Chondrocyte (in vitro differentiated cells): ENCODE results near the gene KCND3. TPM values are rescaled to one million over a fixed set of nuclear protein-coding genes. Genes with fewer than 3 reads are reported as not detected.

Experiments
- DNase-seq: peaks from one replicate; pipeline ENCODE4 v3.0.0; 2021; ENCODE audit warnings: mixed read lengths, low spot score
- H3K27ac Mint-ChIP-seq: one replicate; pipeline ENCODE4 v1.8.0; 2021; ENCODE audit warnings: mild to moderate bottlenecking, moderate library complexity, mixed read lengths; ENCODE audit not compliant: unreplicated experiment
- H3K27me3 Mint-ChIP-seq: 2 replicates; pipeline ENCODE4 v1.8.0; 2021; ENCODE audit warnings: low read depth, mixed read lengths
- H3K36me3 Mint-ChIP-seq: 2 replicates; pipeline ENCODE4 v1.8.0; 2021; ENCODE audit warnings: low read depth, mixed read lengths
- H3K4me1 Mint-ChIP-seq: 2 replicates; pipeline ENCODE4 v1.8.0; 2021; ENCODE audit warnings: low read depth, mild to moderate bottlenecking, mixed read lengths
- H3K4me3 Mint-ChIP-seq: one replicate; pipeline ENCODE4 v1.8.0; 2021; ENCODE audit warnings: mild to moderate bottlenecking, moderate library complexity, mixed read lengths; ENCODE audit not compliant: unreplicated experiment
- H3K9me3 Mint-ChIP-seq: 2 replicates; pipeline ENCODE4 v1.8.0; 2021; ENCODE audit warnings: low read depth, mixed read lengths
- total RNA-seq: library from RNA; stranded (reverse); gene quantifications from 3 replicates; pipeline ENCODE4 v1.2.1, GENCODE V29; 2021
- TF ChIP-seq, protein P1 (sequence below): fragments of 200-600 bp; sonication (generic); IDR thresholded peaks from 2 replicates; pipeline ENCODE4 v1.5.0; 2021; ENCODE audit warnings: antibody characterized with exemption, mild to moderate bottlenecking, moderate library complexity

The KCND3 gene
- total RNA-seq, 1 donor from 2014 or later: 0.99 TPM

DNA sequence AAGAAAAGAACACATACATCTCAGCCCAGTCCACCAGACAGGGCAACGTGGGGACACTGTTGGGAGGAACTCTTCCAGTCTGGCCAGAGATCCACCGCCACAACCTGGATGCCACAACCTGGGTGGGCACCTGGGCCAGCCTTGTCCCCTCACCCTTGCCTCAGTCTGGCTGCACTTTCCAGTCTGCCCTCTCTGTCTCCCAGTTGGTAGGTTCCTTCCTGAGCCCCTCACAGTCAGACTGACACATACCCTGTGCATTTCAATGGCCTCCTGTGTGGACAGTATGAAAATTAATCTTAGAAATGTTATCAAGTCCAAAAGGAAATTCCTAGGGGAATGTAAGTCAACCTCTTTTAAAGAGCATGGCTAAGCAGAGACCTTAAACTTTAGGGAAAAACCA, 184.2 kb downstream of the KCND3 start:
- H3K9me3 Mint-ChIP-seq: peaks cover 5% of the 10 kb centered on the region
- TF ChIP-seq, protein P1, sequence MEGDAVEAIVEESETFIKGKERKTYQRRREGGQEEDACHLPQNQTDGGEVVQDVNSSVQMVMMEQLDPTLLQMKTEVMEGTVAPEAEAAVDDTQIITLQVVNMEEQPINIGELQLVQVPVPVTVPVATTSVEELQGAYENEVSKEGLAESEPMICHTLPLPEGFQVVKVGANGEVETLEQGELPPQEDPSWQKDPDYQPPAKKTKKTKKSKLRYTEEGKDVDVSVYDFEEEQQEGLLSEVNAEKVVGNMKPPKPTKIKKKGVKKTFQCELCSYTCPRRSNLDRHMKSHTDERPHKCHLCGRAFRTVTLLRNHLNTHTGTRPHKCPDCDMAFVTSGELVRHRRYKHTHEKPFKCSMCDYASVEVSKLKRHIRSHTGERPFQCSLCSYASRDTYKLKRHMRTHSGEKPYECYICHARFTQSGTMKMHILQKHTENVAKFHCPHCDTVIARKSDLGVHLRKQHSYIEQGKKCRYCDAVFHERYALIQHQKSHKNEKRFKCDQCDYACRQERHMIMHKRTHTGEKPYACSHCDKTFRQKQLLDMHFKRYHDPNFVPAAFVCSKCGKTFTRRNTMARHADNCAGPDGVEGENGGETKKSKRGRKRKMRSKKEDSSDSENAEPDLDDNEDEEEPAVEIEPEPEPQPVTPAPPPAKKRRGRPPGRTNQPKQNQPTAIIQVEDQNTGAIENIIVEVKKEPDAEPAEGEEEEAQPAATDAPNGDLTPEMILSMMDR: no peak
- no peak for DNase-seq
- H3K4me3 Mint-ChIP-seq: no peak overlapping the region
- H3K4me1 Mint-ChIP-seq: no peaks in the 10 kb centered on the region
- no peaks in the 10 kb centered on the region for H3K36me3 Mint-ChIP-seq
- H3K27ac Mint-ChIP-seq: no peak overlapping the region
- peaks cover 8% of the 10 kb centered on the region for H3K27me3 Mint-ChIP-seq

DNA sequence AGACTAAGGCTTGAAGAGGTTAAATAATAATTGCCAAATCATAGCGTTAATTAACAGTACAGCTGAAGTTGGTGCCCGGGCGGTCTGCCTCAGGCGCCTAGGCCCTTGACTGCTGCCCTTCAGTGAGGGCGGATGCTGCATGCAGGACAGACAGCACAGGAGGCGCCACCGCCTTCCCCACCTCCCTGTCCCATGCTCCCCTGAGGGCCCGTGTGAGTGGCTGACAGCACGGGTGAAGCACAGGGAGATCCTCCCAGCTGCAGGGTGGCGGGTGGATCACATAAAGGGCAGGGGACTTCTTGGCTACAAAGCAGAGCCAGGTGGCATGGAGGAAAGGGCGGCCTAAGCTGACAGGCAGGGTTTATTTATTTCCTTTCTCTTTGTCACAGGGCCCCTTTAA, 184.7 kb downstream of the KCND3 start:
- TF ChIP-seq, protein P1: no peak
- peaks cover 5% of the 10 kb centered on the region for H3K9me3 Mint-ChIP-seq
- peaks cover 8% of the 10 kb centered on the region for H3K27me3 Mint-ChIP-seq
- no peak for DNase-seq
- no peak overlapping the region for H3K4me3 Mint-ChIP-seq
- H3K27ac Mint-ChIP-seq: no peak overlapping the region
- no peaks in the 10 kb centered on the region for H3K36me3 Mint-ChIP-seq
- H3K4me1 Mint-ChIP-seq: no peaks in the 10 kb centered on the region

DNA sequence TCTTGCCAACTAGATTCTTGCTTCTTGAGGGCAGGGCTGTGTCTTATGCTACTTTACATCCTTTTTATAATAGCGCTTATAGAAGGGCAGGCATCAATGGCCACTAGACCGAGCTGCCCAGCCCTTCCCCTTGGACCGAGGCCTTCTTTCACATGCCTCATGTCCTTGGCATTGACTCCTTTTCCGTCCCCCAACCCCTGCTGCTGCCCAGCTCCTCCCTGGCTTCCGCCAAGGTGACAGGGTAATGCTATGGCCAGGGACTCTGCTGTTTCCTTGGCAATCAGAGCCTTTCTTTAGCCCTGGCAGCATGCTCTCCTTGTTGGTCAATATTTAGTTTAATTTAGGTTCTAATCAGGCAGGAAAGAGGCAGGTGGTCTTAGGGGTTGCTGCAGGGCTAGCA, 185.5 kb downstream of the KCND3 start:
- Mint-ChIP-seq H3K4me3 (no peak overlapping the region), H3K27ac (no peak overlapping the region)
- TF ChIP-seq, protein P1: no peak

DNA sequence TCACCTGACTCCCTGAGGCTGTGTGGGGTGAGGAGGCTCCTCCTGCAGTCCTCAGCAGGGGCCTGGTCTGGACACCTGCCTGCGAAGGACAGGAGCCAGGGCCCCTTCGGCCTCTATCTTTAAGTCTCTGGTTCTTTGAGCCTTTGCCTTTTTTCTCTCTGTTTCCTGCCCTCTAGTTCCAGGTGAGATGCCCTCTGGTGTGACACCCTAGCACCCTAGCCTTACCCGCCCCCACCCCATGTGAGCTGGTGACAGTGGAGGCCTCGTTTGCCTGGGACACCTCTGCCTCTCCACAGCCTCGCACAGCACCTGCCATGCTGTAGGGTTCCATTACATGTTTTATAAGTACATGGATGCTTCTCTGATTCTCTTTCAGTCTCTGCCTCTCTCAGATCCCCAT, 186.5 kb downstream of the KCND3 start:
- TF ChIP-seq, protein P1: no peak
- Mint-ChIP-seq H3K36me3 (no peaks in the 10 kb centered on the region), H3K4me1 (no peaks in the 10 kb centered on the region), H3K27me3 (peaks cover 7% of the 10 kb centered on the region), H3K4me3 (no peak overlapping the region), H3K9me3 (peaks cover 4% of the 10 kb centered on the region), H3K27ac (no peak overlapping the region)
- DNase-seq: no peak

More for the DNA sequence above, 185.5 kb downstream of the KCND3 start:
- peaks cover 7% of the 10 kb centered on the region for H3K9me3 Mint-ChIP-seq
- peaks cover 10% of the 10 kb centered on the region for H3K27me3 Mint-ChIP-seq
- no peaks in the 10 kb centered on the region for H3K36me3 Mint-ChIP-seq
- DNase-seq: no peak
- H3K4me1 Mint-ChIP-seq: no peaks in the 10 kb centered on the region

DNA sequence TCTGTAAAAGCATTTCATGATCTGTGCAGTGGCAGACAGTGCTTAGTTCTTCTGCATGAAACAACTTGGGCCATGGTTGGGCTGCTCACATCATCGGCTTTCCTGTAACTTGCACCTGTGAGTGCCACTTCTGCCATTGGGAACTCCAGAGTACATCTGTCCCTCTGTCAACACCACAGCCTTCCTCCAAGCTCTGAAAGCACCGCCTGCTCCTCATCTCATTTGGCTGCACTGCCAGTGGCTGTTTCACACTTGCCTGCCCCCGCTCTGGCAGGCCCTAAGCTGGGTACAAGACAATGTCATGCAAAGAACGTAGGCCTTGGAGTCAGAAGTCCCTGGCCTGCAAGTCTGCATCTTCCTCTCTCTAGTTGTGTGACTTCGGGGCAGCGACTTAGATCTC, 187.4 kb downstream of the KCND3 start:
- TF ChIP-seq, protein P1: no peak
- Mint-ChIP-seq H3K36me3 (no peaks in the 10 kb centered on the region), H3K27ac (no peak overlapping the region), H3K9me3 (peaks cover 2% of the 10 kb centered on the region), H3K4me3 (no peak overlapping the region), H3K27me3 (peaks cover 7% of the 10 kb centered on the region), H3K4me1 (no peaks in the 10 kb centered on the region)
- DNase-seq: no peak
